Panc1 (cell line): ENCODE results near the gene PRR5L. TPM values are rescaled to one million over a fixed set of nuclear protein-coding genes. Genes with fewer than 3 reads are reported as not detected.

Experiments used
- ATAC-seq: fragments of 200-7000 bp; cut with Tn5 transposase; 2 replicates; pipeline ENCODE4 v1.9.1; 2020; ENCODE audit warnings: mild to moderate bottlenecking, moderate library complexity
- BruUV-seq: library from RNA; stranded (reverse); fragments of 400-500 nt; replicated peaks from 2 replicates; lab custom pipeline; 2021; lab: Mats Ljungman, UMichigan
- CTCF ChIA-PET: fragments of 300-600 bp; sonication (Branson Sonifier 250); formaldehyde crosslinking; loops from one replicate; lab custom pipeline; 2022; ENCODE audit warnings: antibody characterized with exemption; lab: Charles Lee
- POLR2A ChIA-PET: fragments of 300-600 bp; sonication (Branson Sonifier 250); formaldehyde crosslinking; loops from one replicate; lab custom pipeline; 2022; ENCODE audit warnings: antibody characterized with exemption; lab: Charles Lee
- DNase-seq: peaks from one replicate; pipeline ENCODE4 v3.0.0-alpha.2; 2010; ENCODE audit warnings: low read depth, low spot score
- H3K27ac ChIP-seq: 2 replicates; pipeline ENCODE4 v1.5.1; 2011; ENCODE audit warnings: mild to moderate bottlenecking, low read length, inconsistent platforms
- H3K27me3 ChIP-seq: fragments of 200-500 bp; sonication (Bioruptor generic); 2 replicates; pipeline ENCODE4 v1.6.0; 2014; ENCODE audit warnings: low read length, inconsistent platforms; ENCODE audit not compliant: control insufficient read depth, insufficient read depth
- H3K36me3 ChIP-seq: fragments of 200-500 bp; sonication (Bioruptor generic); 2 replicates; pipeline ENCODE4 v1.5.1; 2014; ENCODE audit warnings: inconsistent platforms, mild to moderate bottlenecking, low read length, moderate library complexity; ENCODE audit not compliant: control insufficient read depth, insufficient read depth
- H3K4me1 ChIP-seq: 2 replicates; pipeline ENCODE4 v1.5.1; 2011; ENCODE audit warnings: inconsistent platforms, mild to moderate bottlenecking, low read length, moderate library complexity; ENCODE audit not compliant: control insufficient read depth, insufficient read depth
- H3K4me3 ChIP-seq, 2 experiments: 2 replicates each; pipeline ENCODE4 v1.5.1; 2011 to 2012; ENCODE audit warnings: low read depth in 2 of 2, low read length in 2 of 2, mild to moderate bottlenecking in 2 of 2, inconsistent platforms in 1 of 2, moderate library complexity in 1 of 2
- H3K9me3 ChIP-seq: fragments of 200-500 bp; sonication (Bioruptor generic); 2 replicates; pipeline ENCODE4 v1.5.1; 2014; ENCODE audit warnings: low read depth, mild to moderate bottlenecking, inconsistent platforms, low read length, moderate library complexity; ENCODE audit not compliant: control insufficient read depth, insufficient read depth
- CTCF ChIP-seq: fragments of 450-650 bp; IDR thresholded peaks from 2 replicates; pipeline ENCODE4 v1.5.1; 2017; ENCODE audit warnings: mild to moderate bottlenecking
- POLR2AphosphoS5 ChIP-seq: IDR thresholded peaks from 2 replicates; pipeline ENCODE4 v1.6.1; 2012; ENCODE audit warnings: mild to moderate bottlenecking, low read depth, low read length, moderate library complexity
- REST ChIP-seq, 2 experiments: IDR thresholded peaks; 2 replicates each; pipeline ENCODE4 v1.6.1; 2011 to 2012; ENCODE audit warnings: low read depth in 2 of 2, control low read depth in 1 of 2, low read length in 1 of 2, mild to moderate bottlenecking in 1 of 2, moderate library complexity in 1 of 2; ENCODE audit not compliant: insufficient read depth in 1 of 2
- SIN3A ChIP-seq: IDR thresholded peaks from 2 replicates; pipeline ENCODE4 v1.6.1; 2012; ENCODE audit warnings: low read depth, mild to moderate bottlenecking, low read length, moderate library complexity, borderline replicate concordance; ENCODE audit not compliant: insufficient read depth
- TCF7L2 ChIP-seq: IDR thresholded peaks from 2 replicates; pipeline ENCODE4 v1.6.1; 2011; ENCODE audit warnings: mild to moderate bottlenecking, low read depth, low read length, inconsistent platforms
- in situ Hi-C: cut with HindIII; loops from 2 replicates; pipeline ENCODE4 v1.10.0; 2016; ENCODE audit warnings: low sequenced_read_pairs, low pct_unique_long_range_greater_than_20kb
- intact Hi-C: fragments of 100-400 bp; cut with micrococcal nuclease; formaldehyde crosslinking; loops from one replicate; pipeline ENCODE4 v1.10.0; 2022; ENCODE audit not compliant: unreplicated experiment
- total RNA-seq: library from RNA; stranded (reverse); gene quantifications from one replicate; pipeline ENCODE4 v1.2.1, GENCODE V29; 2021; ENCODE audit not compliant: unreplicated experiment

Gene PRR5L
- total RNA-seq, 1 experiment from 2014 or later = 0.36 TPM

GRCh38 chr11:36371181-36371580, 75.1 kb downstream of the PRR5L start:
- in situ Hi-C loops (no loop called here), intact Hi-C loops (no loop called here)
- Histone ChIP-seq H3K27ac (no peak overlapping the region), H3K27me3 (peaks cover 17% of the 10 kb centered on the region), H3K4me3 (no peak overlapping the region), H3K9me3 (no peaks in the 10 kb centered on the region), H3K36me3 (no peaks in the 10 kb centered on the region), H3K4me1 (no peaks in the 10 kb centered on the region)
- no peak for ATAC-seq
- ChIA-PET POLR2A (no interaction called here), CTCF (no interaction called here)
- DNase-seq = no peak
- BruUV-seq = no TSS peak
- no peak for TF ChIP-seq REST (IDR thresholded peaks at IDR 0.05; ENCODE audit: insufficient read depth in 1 of 2, low read depth in 2 of 2, low read length in 1 of 2)
- no peak for TF ChIP-seq CTCF
- no peak for TF ChIP-seq POLR2AphosphoS5
- TF ChIP-seq TCF7L2 = no peak
- no peak for TF ChIP-seq SIN3A

- DNase-seq (no peak), ATAC-seq (no peak)
- TF ChIP-seq CTCF (no peak), POLR2AphosphoS5 (no peak), TCF7L2 (no peak), SIN3A (no peak), REST (IDR thresholded peaks at IDR 0.05; ENCODE audit: insufficient read depth in 1 of 2, low read depth in 2 of 2, low read length in 1 of 2) (no peak)
- no peaks in the 10 kb centered on the region for H3K9me3 ChIP-seq
- peaks cover 15% of the 10 kb centered on the region for H3K27me3 ChIP-seq
- H3K4me1 ChIP-seq = no peaks in the 10 kb centered on the region
- H3K27ac ChIP-seq = no peak overlapping the region
- in situ Hi-C loops = no loop called here
- ChIA-PET CTCF (no interaction called here), POLR2A (no interaction called here)
- intact Hi-C loops = no loop called here
- no peak overlapping the region for H3K4me3 ChIP-seq
- no peaks in the 10 kb centered on the region for H3K36me3 ChIP-seq
- no TSS peak for BruUV-seq
These were observed 75.5 kb downstream of the PRR5L start for GRCh38 chr11:36371590-36371989.
